ENCODE results near the gene TOP3B.
"Not testable (repeated sequence)": the region's sequence is repeated elsewhere in the genome, so short reads cannot be mapped to it uniquely, and the experiment has no call there.

TOP3B gene

DNA sequence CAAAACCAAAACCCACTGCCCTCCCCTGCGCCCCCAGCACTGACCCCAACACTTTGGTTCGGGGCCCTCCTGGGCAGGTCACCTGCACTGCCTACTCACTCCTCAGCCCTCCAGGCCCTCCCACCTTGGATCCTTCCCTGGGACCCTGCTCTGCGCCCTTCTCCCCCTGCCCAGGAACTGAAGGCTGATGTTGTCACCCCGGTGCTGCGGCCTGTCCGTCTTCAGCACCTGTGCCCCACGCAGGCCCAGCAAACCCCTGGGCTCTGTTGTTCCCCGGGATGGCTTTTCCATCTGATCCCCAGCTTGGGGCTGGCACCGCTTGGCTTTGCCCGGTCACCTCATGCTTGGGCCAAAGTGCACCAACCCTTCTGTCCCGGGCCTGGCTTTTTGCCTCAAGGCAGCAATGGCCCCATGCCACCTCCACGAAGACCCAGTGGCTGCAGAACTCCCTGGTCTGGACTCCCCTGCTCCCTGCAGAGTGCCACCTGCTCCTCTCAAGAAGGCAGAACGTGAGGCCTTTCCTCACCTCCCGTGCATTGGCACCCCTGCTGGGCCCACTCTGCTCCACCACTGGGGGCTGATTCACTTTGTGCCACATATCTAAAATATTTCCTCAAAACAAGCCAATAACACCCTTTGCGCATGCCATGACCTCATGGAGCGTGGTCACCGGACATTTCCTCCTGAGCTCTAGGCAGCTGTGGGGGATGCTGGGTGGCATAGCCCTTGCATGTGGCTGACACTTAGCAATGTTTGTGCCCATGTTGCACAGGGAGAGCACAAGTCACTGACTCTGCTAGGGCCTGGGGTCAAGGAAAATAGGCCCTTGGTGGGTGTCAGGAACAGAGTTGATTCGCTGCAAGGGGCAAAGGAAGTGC, 38.8 kb downstream of the TOP3B start:
- DNase-seq: no peak

DNA sequence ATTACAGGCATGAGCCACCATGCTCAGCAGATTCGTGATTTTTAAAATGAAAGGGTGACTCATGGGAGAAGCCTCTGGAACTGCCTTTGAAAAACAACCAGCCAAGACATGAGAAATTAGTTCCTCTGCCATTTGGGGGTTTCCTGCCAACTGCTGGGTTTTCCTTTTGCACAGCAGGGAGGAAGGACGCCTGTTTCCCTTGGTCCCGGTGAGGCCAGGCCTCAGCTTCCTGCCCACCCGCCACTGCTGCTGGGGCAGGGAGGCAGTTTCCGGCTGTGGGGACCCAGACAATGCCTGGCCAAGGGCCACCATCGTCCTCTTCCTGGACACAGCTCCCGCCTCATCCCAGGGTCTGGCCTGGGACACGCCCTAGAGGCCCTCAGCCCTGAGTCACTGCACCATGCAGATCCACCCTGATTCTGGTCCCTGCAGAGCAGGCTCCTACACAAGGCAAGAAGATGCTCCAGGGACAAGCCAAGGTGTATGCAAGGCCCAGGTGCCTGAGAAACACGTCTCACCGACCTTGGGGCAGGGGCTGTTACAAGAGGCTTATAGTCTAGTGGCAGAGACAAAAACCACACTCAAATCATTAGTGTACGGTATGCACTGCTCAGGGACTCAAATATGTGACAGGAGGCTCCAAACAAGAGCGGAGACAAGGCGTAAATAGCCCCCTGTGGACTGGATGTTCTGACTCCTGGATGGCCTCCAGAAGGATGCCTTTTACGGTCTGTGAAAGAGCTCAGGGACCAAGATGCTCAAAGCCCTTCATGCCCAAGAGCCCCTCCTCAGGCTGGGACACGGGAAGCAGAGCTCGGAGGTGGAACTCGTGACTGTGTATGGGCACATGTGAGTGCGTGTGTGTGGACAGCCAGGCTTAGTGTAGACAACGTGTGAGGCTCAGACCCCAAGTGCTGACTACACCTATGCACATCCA, 39.9 kb downstream of the TOP3B start:
- DNase-seq: peak; percentile 84

GRCh38 chr22:21941921-21942320, 40.7 kb downstream of the TOP3B start:
- DNase-seq: no peak

DNA sequence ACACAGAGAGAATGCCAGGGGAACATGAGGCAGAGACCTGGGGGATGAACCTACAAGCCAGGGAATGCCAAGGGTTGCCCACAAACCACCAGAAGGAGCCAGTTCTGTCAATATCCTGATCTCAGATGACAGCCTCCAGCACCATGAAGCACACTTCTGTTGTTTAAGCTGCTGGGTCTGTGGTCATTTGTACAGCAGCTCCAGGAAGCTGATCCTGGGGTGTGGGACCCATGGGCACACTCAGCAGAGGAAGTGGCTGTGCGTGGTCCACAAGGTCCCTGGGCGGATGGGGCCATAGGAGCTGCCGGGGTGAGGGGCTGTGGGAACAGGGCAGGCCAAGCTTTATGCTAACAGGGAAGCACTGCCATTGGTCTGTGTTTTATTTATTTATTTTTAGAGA, 42.1 kb downstream of the TOP3B start:
- no peak for DNase-seq

GRCh38 chr22:21939935-21940334, 42.7 kb downstream of the TOP3B start:
- not testable (repeated sequence) for DNase-seq

DNA sequence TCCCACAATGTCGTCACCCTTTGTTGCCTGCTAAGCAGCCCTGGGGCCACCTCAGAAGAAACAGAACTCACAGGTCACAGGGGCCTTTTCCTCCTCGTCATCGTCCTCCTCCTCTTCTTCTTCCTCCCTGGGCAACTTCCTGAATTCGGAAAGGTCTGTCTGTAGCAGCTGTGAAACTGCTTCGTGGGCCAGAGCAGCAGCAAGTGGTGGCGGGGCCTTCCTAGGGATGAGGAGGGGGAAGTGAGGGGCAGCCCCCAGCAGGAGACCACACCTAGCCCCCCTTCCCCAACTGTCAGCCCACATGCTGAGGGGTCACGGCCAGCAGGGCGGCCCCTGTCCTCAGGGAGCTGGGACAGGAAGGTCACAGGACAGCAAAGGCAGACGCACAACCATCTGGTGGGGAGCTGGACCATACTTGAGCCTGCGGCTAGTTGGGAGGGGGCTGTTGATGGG, 43.1 kb downstream of the TOP3B start:
- no peak for DNase-seq

DNA sequence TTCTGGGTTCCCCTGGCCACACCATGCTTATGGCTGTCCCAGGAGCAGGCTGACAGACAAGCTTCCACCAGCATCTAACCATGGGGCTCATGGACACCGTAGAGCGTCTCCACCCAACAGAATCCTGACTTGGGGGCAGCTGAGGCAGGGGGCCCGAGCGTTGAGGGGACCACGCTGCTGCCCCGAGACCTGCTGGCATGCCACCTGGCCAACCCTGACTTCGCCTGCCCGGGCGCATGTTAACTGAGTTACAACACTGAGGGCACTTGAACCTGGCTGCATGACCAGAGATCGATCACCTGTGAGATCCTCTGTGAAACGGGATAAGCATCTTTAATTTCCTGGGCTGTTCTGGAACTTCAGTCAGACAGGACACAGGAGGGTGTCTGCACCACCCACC, 43.7 kb downstream of the TOP3B start:
- DNase-seq: no peak

- DNase-seq: peak; percentile 97
These were observed 44.3 kb downstream of the TOP3B start for GRCh38 chr22:21938071-21938822.

DNA sequence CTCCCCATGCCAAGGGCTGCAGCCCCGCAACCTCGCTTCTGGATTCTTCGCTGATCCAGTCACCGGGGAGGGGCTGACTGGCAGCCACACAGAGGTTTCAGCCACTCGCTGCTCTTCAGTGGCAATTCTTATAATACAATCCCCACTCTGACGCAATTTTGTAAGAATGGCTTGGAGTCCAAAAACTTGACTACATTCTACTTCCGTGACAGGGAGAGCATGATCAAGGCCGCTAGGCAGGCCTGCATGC, 44.8 kb downstream of the TOP3B start:
- DNase-seq: no peak

DNA sequence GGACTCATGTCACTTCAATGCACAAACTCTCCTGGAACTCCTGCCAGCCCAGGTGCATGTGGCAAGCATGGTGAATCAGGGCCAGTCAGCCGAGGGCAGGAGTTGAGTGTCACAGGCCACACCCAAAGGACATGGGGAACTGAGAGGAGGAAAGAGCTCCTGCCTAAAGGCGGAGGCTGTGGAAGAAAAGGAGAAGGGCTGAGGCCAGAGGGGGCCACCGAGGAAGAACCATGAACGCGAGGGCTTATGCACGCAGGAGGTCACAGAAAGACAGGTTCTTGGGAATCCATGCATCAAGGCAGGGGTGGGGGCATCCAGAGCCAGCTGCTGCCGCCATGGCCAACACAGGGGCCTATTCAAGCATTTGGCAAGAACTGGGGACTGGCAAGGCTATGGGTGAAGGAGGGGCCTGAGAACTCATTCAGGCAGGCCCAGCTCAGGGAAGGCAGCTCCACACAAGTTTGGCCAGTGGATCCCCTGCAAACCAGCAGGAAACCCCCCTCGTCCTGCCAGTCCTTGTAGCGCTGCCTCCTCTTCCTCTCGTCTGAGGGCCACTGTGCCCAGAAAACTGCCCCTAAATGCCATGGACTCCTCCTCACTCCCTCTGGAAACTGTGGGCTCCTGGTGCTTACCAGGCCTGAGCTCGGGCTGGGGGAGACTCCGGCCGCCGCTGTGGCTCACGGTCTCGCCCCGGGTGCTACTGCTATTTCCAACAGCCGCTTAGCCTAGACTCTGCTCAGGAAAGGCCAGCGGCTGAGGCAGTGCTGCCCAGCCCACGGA, 45.4 kb downstream of the TOP3B start:
- DNase-seq: peak; percentile 76

DNA sequence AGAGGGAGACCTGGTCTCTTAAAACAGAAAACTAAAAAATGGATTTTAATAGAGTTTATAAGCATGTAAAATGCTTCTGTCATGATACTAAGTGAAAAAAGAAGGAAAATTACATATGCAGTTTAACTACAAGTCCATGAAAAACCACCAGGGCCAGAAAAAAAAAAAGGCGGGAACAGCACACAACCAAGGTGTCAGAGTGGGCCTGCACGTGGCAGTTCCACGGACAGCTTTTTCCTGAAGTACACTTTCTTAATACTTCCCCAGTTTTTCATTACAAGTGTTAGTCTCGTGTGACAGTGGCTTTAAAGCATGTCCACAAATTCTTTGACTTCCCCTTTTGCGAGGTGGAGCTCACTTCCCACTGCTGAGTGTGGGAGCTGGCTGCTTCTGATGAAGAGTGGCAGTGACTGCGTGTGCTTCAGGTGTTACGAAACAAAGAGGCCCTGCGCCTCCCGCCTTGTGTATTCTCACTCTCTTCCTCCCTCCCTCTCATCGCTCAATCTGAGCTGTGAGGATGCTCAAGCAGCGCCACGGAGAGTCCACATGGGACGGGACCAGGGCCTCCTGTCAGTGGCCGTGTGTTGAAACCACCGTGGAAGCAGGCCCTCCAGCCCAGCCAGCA, 46.3 kb downstream of the TOP3B start:
- DNase-seq: peak; percentile 47

GRCh38 chr22:21933910-21934309, 48.7 kb downstream of the TOP3B start:
- no peak for DNase-seq

GRCh38 chr22:21933413-21933812, 49.2 kb downstream of the TOP3B start:
- DNase-seq: no peak

GRCh38 chr22:21932347-21932746, 50.2 kb downstream of the TOP3B start:
- DNase-seq: no peak

- DNase-seq: no peak
These were observed 51.5 kb downstream of the TOP3B start for GRCh38 chr22:21931056-21931455.

- no peak for DNase-seq
These were observed 53.3 kb downstream of the TOP3B start for GRCh38 chr22:21929253-21929652.

DNA sequence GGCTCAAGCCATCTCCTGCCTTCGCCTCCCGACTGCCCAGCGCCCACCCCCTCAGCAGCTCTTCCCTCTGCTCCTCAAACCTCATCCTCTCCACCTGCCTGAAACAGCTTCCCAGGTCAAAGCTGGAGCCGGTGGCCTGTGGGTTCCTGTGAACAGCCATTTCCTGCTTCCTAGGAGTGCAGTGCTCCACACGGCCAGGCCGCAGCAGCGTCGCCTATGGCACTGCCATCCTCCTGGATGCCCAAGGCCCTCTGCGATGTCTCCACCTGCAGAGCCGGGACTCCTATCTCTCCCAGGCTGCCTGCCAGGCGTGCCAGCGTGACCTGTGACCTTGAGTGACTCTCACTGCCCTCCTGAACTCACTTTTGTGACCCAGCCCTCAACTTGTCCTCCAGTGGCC, 54.5 kb downstream of the TOP3B start:
- no peak for DNase-seq

GRCh38 chr22:21927174-21927823, 55.3 kb downstream of the TOP3B start:
- no peak for DNase-seq

- DNase-seq: no peak
These were observed 55.9 kb downstream of the TOP3B start for GRCh38 chr22:21926728-21927127.

DNA sequence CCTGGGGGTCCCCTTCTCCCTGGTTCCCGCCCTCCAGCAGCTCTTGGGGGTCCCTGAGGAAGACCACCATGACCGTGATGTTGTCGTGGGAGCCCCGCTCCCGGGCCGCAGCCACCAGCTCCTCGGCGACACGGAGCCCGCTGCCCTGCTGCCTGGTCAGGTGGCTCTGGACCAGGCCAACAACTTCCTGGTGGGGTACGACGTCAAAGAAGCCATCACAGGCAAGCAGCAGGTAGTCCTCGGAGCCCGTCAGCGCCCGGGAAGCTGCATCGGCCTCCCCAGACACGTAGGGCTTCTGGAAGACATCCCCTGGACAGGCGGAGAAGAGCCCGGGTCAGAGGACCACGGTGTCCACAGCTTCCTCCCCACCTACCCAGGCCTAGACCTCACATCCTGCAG, 59.4 kb downstream of the TOP3B start:
- no peak for DNase-seq

DNA sequence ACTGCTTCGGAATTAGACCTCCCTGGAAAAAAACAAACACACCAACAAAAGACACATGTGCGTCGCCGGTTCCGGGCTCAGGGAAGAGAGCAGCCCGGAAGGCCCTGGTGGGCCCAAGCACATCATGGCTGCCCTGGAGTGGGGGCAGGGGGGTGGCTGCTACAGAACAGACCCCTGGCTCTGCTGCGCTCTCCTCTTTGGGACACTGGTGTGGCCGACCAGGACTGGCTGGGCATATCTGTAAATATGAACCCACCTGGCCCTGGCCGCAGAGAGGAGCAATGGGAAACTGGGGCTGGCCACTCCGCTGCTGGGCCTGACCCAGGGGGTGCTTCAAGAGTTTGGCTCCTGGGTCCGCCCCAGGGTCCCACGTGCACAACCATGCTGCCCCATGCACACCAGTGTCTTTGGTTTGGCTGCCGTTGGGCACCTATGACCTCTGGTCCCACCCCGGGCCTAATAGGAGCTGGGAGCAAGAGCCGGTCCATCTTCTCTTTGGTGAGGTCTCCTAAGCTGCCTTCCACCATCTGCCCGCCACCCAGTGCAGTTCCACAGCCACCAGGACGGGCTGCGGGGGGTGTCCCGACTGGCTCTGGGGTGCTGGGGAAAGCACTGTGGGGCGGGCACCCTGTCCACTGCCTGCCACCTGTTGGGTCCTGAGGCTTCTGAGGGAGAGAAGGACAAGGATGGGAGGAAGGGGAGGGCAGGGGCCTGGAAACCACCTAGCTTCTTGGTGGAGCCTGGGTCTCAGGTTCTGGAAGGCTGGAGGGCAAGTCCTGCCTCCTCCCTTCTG, 60.0 kb downstream of the TOP3B start:
- no peak for DNase-seq
